Endothelial cell of umbilical vein (primary cell): ENCODE measurements around the gene PRKAG2. TPM values are rescaled to one million over a fixed set of nuclear protein-coding genes. Genes with fewer than 3 reads are reported as not detected.

ENCODE experiments used
- BruUV-seq: library from RNA; stranded (reverse); fragments of 400-500 nt; replicated peaks from 2 replicates; lab custom pipeline; 2021; lab: Mats Ljungman, UMichigan
- CTCF ChIA-PET: fragments of 300-600, 350-600 bp; sonication (Branson Sonifier 250); formaldehyde crosslinking; loops from one replicate; lab custom pipeline; 2021; ENCODE audit warnings: antibody characterized with exemption, inconsistent platforms; lab: Charles Lee
- POLR2A ChIA-PET: fragments of 300-600, 350-600 bp; sonication (Branson Sonifier 250); formaldehyde crosslinking; loops from one replicate; lab custom pipeline; 2021; ENCODE audit warnings: antibody characterized with exemption, inconsistent platforms; lab: Charles Lee
- DNase-seq: peaks from one replicate; pipeline ENCODE4 v3.0.0-alpha.2; 2011; ENCODE audit warnings: low read depth, low spot score
- FAIRE-seq: peaks from 2 replicates; lab custom pipeline; 2011; peaks lifted over from hg19 to GRCh38; lab: Jason Lieb, UNC
- H2AFZ ChIP-seq: 2 replicates; pipeline ENCODE4 v1.6.0; 2012; ENCODE audit warnings: low read depth, low read length, control low read depth, inconsistent platforms
- H3K27ac ChIP-seq: 2 replicates; pipeline ENCODE4 v1.5.1; 2011; ENCODE audit warnings: low read depth, mild to moderate bottlenecking, control low read depth, low read length, moderate library complexity; ENCODE audit not compliant: insufficient read depth
- H3K27me3 ChIP-seq, 2 experiments: 2 replicates each; pipeline versions ENCODE4 v1.6.0 to v1.6.1; 2011; ENCODE audit warnings: low read length in 2 of 2, mixed read lengths in 1 of 2; ENCODE audit not compliant: control insufficient read depth in 2 of 2, insufficient read depth in 2 of 2
- H3K36me3 ChIP-seq, 2 experiments: 2 replicates in 1 of 2; 3 replicates in 1 of 2; pipeline ENCODE4 v1.5.1; 2011; ENCODE audit warnings: low read length in 2 of 2, mild to moderate bottlenecking in 1 of 2, moderate library complexity in 1 of 2; ENCODE audit not compliant: control insufficient read depth in 2 of 2, insufficient read depth in 2 of 2; ENCODE audit errors: extremely low read depth in 1 of 2
- H3K4me1 ChIP-seq: 3 replicates; pipeline ENCODE4 v1.5.1; 2011; ENCODE audit warnings: mild to moderate bottlenecking, low read length; ENCODE audit not compliant: control insufficient read depth, insufficient read depth; ENCODE audit errors: extremely low read depth
- H3K4me2 ChIP-seq: 2 replicates; pipeline ENCODE4 v1.6.1; 2011; ENCODE audit warnings: low read length, control low read depth, mixed read lengths; ENCODE audit not compliant: insufficient read depth
- H3K4me3 ChIP-seq, 3 experiments: fragments of 200-600 bp in 1 of 3; sonication (generic), shearing (Covaris generic) in 1 of 3; replicated peaks in 1 of 3; 2 replicates each; pipeline ENCODE4 v1.5.1; 2011 to 2016; ENCODE audit warnings: control low read depth in 3 of 3, low read length in 3 of 3, mild to moderate bottlenecking in 2 of 3, inconsistent platforms in 1 of 3, low read depth in 1 of 3, moderate library complexity in 1 of 3; ENCODE audit not compliant: insufficient read depth in 1 of 3
- H3K79me2 ChIP-seq: 2 replicates; pipeline ENCODE4 v1.6.0; 2012; ENCODE audit warnings: low read length, inconsistent platforms; ENCODE audit not compliant: control insufficient read depth, insufficient read depth
- H3K9ac ChIP-seq: replicated peaks from 2 replicates; pipeline ENCODE3; 2011; ENCODE audit warnings: low read length, control low read depth; ENCODE audit not compliant: insufficient read depth; ENCODE audit errors: extremely low read depth
- H3K9me1 ChIP-seq: replicated peaks from 3 replicates; pipeline ENCODE4 v1.6.0; 2011; ENCODE audit warnings: mild to moderate bottlenecking, low read length; ENCODE audit not compliant: control insufficient read depth, insufficient read depth; ENCODE audit errors: extremely low read depth
- H3K9me3 ChIP-seq: replicated peaks from 2 replicates; pipeline ENCODE4 v1.5.1; 2012; ENCODE audit warnings: low read length, inconsistent platforms; ENCODE audit not compliant: control insufficient read depth, insufficient read depth
- H4K20me1 ChIP-seq: replicated peaks from 2 replicates; pipeline ENCODE3; 2011; ENCODE audit warnings: mild to moderate bottlenecking, low read length; ENCODE audit not compliant: control insufficient read depth, insufficient read depth; ENCODE audit errors: extremely low read depth
- EZH2 ChIP-seq: IDR thresholded peaks from 2 replicates; pipeline ENCODE4 v1.6.1; 2012; ENCODE audit warnings: borderline replicate concordance, low read depth, mild to moderate bottlenecking, moderate library complexity, low read length, inconsistent platforms; ENCODE audit not compliant: severe bottlenecking
- FOS ChIP-seq: IDR thresholded peaks from 2 replicates; pipeline ENCODE4 v1.6.1; 2011; ENCODE audit warnings: mild to moderate bottlenecking, low read length, moderate library complexity, borderline replicate concordance; ENCODE audit not compliant: insufficient read depth
- GATA2 ChIP-seq: IDR thresholded peaks from 2 replicates; pipeline ENCODE4 v1.7.0; 2011; ENCODE audit warnings: low read depth, mild to moderate bottlenecking, moderate library complexity, mixed read lengths, low read length; ENCODE audit not compliant: insufficient read length, insufficient read depth
- MYC ChIP-seq: IDR thresholded peaks from one replicate; pipeline ENCODE4 v1.6.1; 2011; ENCODE audit warnings: mild to moderate bottlenecking, low read depth, low read length
- POLR2AphosphoS5 ChIP-seq: IDR thresholded peaks from 2 replicates; pipeline ENCODE4 v1.6.1; 2012; ENCODE audit warnings: low read depth, mild to moderate bottlenecking, control low read depth, low read length, moderate library complexity; ENCODE audit not compliant: insufficient read depth
- dilution Hi-C: fragments of 300-500 bp; cut with MboI; formaldehyde crosslinking; loops from one replicate; pipeline ENCODE4 v1.15.0; 2019; ENCODE audit warnings: low sequenced_read_pairs; ENCODE audit not compliant: extremely low pct_ligation_motif_present
- intact Hi-C: fragments of 100-400 bp; cut with micrococcal nuclease; formaldehyde crosslinking; loops from one replicate; pipeline ENCODE4 v1.10.0; 2022
- polyA plus RNA-seq, 4 experiments: library from polyadenylated mRNA; depleted of rRNA in 3 of 4; stranded (reverse) in 3 of 4; unstranded in 1 of 4; fragments of >200 nt; gene quantifications; 2 replicates each; pipeline versions ENCODE4 v1.2.1 to v1.2.3, GENCODE V29; 2011 to 2012; ENCODE audit warnings: missing spikeins in 1 of 4
- total RNA-seq: library from RNA; stranded (reverse); gene quantifications from 2 replicates; pipeline ENCODE4 v1.2.3, GENCODE V29; 2021
- TF ChIP-seq, protein P1 (sequence below): IDR thresholded peaks from 2 replicates; pipeline ENCODE4 v1.6.1; 2011; ENCODE audit not compliant: insufficient read depth, insufficient read length

The PRKAG2 gene
- total and polyA plus RNA-seq, 2 donors (not counting 3 experiments of a cell fraction or from before 2014, with no cell fraction given), result 19.3 to 51.5 TPM

GRCh38 chr7:151735186-151735850 lies 141.6 kb downstream of the PRKAG2 start:
- H2AFZ ChIP-seq, result peak overlapping the region; percentile 85
- ChIA-PET CTCF (interaction anchor here (0.9 to 3.5 kb wide), 9 partner anchors 8 to 146 kb away, joined by 3 to 23 read pairs (median 5); no protein-coding TSS in a partner anchor), POLR2A (no interaction called here)
- no TSS peak for BruUV-seq
- TF ChIP-seq POLR2AphosphoS5, result no peak
- no peak for TF ChIP-seq EZH2
- no peak for TF ChIP-seq GATA2
- TF ChIP-seq MYC, result no peak
- no peak for TF ChIP-seq FOS
- TF ChIP-seq, protein P1, sequence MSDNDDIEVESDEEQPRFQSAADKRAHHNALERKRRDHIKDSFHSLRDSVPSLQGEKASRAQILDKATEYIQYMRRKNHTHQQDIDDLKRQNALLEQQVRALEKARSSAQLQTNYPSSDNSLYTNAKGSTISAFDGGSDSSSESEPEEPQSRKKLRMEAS, result no peak
- no peaks in the 10 kb centered on the region for H3K36me3 ChIP-seq
- intact Hi-C loops (no loop called here), dilution Hi-C loops (no loop called here)
- H3K27me3 ChIP-seq, result no peaks in the 10 kb centered on the region
- no peaks in the 10 kb centered on the region for H4K20me1 ChIP-seq
- no peak for FAIRE-seq
- peak overlapping the region; percentile 75 for H3K27ac ChIP-seq
- H3K9ac ChIP-seq, result peak overlapping the region; percentile 64
- peak; percentile 17 for DNase-seq
- peak overlapping the region in 2 of 3 experiments; percentile 32 to 35 for H3K4me3 ChIP-seq
- peak overlapping the region; percentile 84 for H3K4me2 ChIP-seq
- H3K9me3 ChIP-seq, result no peaks in the 10 kb centered on the region
- no peaks in the 10 kb centered on the region for H3K79me2 ChIP-seq
- H3K9me1 ChIP-seq, result no peaks in the 10 kb centered on the region
- peaks cover 15% of the 10 kb centered on the region for H3K4me1 ChIP-seq
